HepG2 (cell line): ENCODE results near the gene LDB2. TPM values are rescaled to one million over a fixed set of nuclear protein-coding genes. Genes with fewer than 3 reads are reported as not detected.

ENCODE experiments used
- ATAC-seq: fragments of 200-7000 bp; cut with Tn5 transposase; 3 replicates; pipeline ENCODE4 v1.9.1; 2020; ENCODE audit warnings: mild to moderate bottlenecking, moderate library complexity
- BruUV-seq: library from RNA; stranded (reverse); fragments of 400-500 nt; replicated peaks from 2 replicates; lab custom pipeline; 2021; lab: Mats Ljungman, UMichigan
- CTCF ChIA-PET: fragments of 300-600 bp; formaldehyde crosslinking; extraction: SDS; loops from one replicate; lab custom pipeline; 2021; ENCODE audit warnings: low total read pairs, inconsistent platforms, low intra/inter-chr PET ratio; lab: Yijun Ruan, JAX
- POLR2A ChIA-PET: fragments of 350-600 bp; sonication (Branson Sonifier 250); formaldehyde crosslinking; loops from one replicate; lab custom pipeline; 2020; ENCODE audit warnings: antibody characterized with exemption, inconsistent platforms; lab: Yijun Ruan, JAX
- DNase-seq: peaks from one replicate; pipeline ENCODE4 v3.0.0-alpha.2; 2015; ENCODE audit warnings: low spot score
- FAIRE-seq: peaks from 3 replicates; lab custom pipeline; 2011; peaks lifted over from hg19 to GRCh38; lab: Jason Lieb, UNC
- H2AFZ ChIP-seq: one replicate; pipeline ENCODE4 v1.6.1; 2011; ENCODE audit warnings: low read length, inconsistent platforms
- H3K27ac ChIP-seq: fragments of 300-600 bp; 3 replicates; pipeline ENCODE4 v1.8.0; 2011; ENCODE audit warnings: mixed run types, mild to moderate bottlenecking, mixed read lengths, low read length, inconsistent platforms; ENCODE audit not compliant: insufficient read depth; ENCODE audit errors: extremely low read length
- H3K27me3 ChIP-seq, 2 experiments: fragments of 200-600 bp in 1 of 2; 2 replicates in 1 of 2; 3 replicates in 1 of 2; pipeline versions ENCODE4 v1.6.0 to v1.8.0; 2011; ENCODE audit warnings: low read length in 2 of 2, mild to moderate bottlenecking in 2 of 2, moderate library complexity in 2 of 2, inconsistent platforms in 1 of 2; ENCODE audit not compliant: insufficient read depth in 2 of 2, control insufficient read depth in 1 of 2
- H3K36me3 ChIP-seq, 2 experiments: fragments of 200-600 bp in 1 of 2; replicated peaks in 1 of 2; 2 replicates in 1 of 2; 3 replicates in 1 of 2; pipeline versions ENCODE4 v1.5.1 to v1.8.0; 2011; ENCODE audit warnings: low read length in 2 of 2, inconsistent platforms in 1 of 2; ENCODE audit not compliant: insufficient read depth in 2 of 2, control insufficient read depth in 1 of 2
- H3K4me1 ChIP-seq: 2 replicates; pipeline ENCODE4 v1.5.1; 2012; ENCODE audit warnings: low read length, inconsistent platforms; ENCODE audit not compliant: insufficient read depth
- H3K4me2 ChIP-seq: 2 replicates; pipeline ENCODE4 v1.6.0; 2011; ENCODE audit warnings: low read depth, low read length, inconsistent platforms
- H3K4me3 ChIP-seq, 3 experiments: fragments of 200-600 bp in 1 of 3; sonication (generic), shearing (Covaris generic) in 1 of 3; replicated peaks in 1 of 3; 2 replicates each; pipeline ENCODE4 v1.5.1; 2011 to 2016; ENCODE audit warnings: low read length in 3 of 3, inconsistent platforms in 2 of 3, low read depth in 2 of 3, mild to moderate bottlenecking in 2 of 3, control low read depth in 1 of 3, mixed read lengths in 1 of 3; ENCODE audit not compliant: insufficient read depth in 1 of 3
- H3K79me2 ChIP-seq: one replicate; pipeline ENCODE4 v1.6.1; 2011; ENCODE audit warnings: low read length, inconsistent platforms; ENCODE audit not compliant: insufficient read depth
- H3K9ac ChIP-seq: 2 replicates; pipeline ENCODE4 v1.6.0; 2011; ENCODE audit warnings: mild to moderate bottlenecking, low read depth, low read length, inconsistent platforms; ENCODE audit not compliant: insufficient read depth
- H3K9me3 ChIP-seq: 2 replicates; pipeline ENCODE4 v1.5.1; 2012; ENCODE audit warnings: mild to moderate bottlenecking, low read length
- H4K20me1 ChIP-seq: 2 replicates; pipeline ENCODE4 v1.6.0; 2011; ENCODE audit warnings: inconsistent platforms, mild to moderate bottlenecking, low read length, moderate library complexity; ENCODE audit not compliant: insufficient read depth
- CCAR2 ChIP-seq: fragments of 200-400 bp; formaldehyde crosslinking; optimal IDR thresholded peaks from 2 replicates; pipeline ENCODE3; 2018; ENCODE audit warnings: low read depth, mild to moderate bottlenecking, low read length, moderate library complexity
- KLF16 ChIP-seq, 2 experiments: sonication (generic) in 1 of 2; formaldehyde crosslinking in 1 of 2; IDR thresholded peaks; 2 replicates each; pipeline versions ENCODE4 v1.6.1 to v1.8.0; 2016 to 2023; ENCODE audit warnings: missing genetic modification reagents in 2 of 2, missing compliant biosample characterization in 1 of 2
- PATZ1 ChIP-seq: sonication (generic); formaldehyde crosslinking; IDR thresholded peaks from 2 replicates; pipeline ENCODE4 v1.4.0; 2020; ENCODE audit warnings: missing genetic modification reagents
- SRF ChIP-seq: IDR thresholded peaks from 2 replicates; pipeline ENCODE4 v1.6.1; 2011; ENCODE audit warnings: mild to moderate bottlenecking, low read depth, low read length, moderate library complexity
- STAT6 ChIP-seq: sonication (generic); formaldehyde crosslinking; IDR thresholded peaks from 2 replicates; pipeline ENCODE4 v1.4.0; 2020; ENCODE audit warnings: missing genetic modification reagents, mild to moderate bottlenecking, borderline replicate concordance
- ZMYM2 ChIP-seq: sonication (generic); formaldehyde crosslinking; IDR thresholded peaks from 2 replicates; pipeline ENCODE4 v1.8.0; 2022; ENCODE audit warnings: mild to moderate bottlenecking, missing genetic modification reagents
- ZNF317 ChIP-seq: sonication (generic); formaldehyde crosslinking; IDR thresholded peaks from 2 replicates; pipeline ENCODE4 v1.5.0; 2020; ENCODE audit warnings: mild to moderate bottlenecking, missing genetic modification reagents
- ZNF782 ChIP-seq: sonication (generic); formaldehyde crosslinking; IDR thresholded peaks from 2 replicates; pipeline ENCODE4 v1.4.0; 2020; ENCODE audit warnings: missing genetic modification reagents, mild to moderate bottlenecking, borderline replicate concordance
- WGBS: methylation state at CpG from one replicate; pipeline ENCODE4 v1.1.6; 2017; ENCODE audit warnings: low lambda C conversion rate; 5-methylcytosine and 5-hydroxymethylcytosine counted together
- in situ Hi-C: cut with HindIII; loops from 2 replicates; pipeline ENCODE4 v1.10.0; 2017; ENCODE audit warnings: low pct_unique_long_range_greater_than_20kb; ENCODE audit not compliant: extremely low pct_ligation_motif_present
- intact Hi-C: fragments of 100-400 bp; cut with micrococcal nuclease; formaldehyde crosslinking; loops from one replicate; pipeline ENCODE4 v1.10.0; 2022; ENCODE audit not compliant: unreplicated experiment
- polyA plus RNA-seq, 8 experiments: library from polyadenylated mRNA; depleted of rRNA in 3 of 8; stranded (reverse) in 7 of 8; unstranded in 1 of 8; fragments of >200 nt; fragmentation: Illumina TruSeq in 4 of 8; extraction: Trizol in 4 of 8; gene quantifications; 2 replicates each; pipeline versions ENCODE4 v1.2.1 to v1.2.3, GENCODE V29; 2011 to 2016; ENCODE audit warnings: low read depth in 4 of 8, missing spikeins in 1 of 8, mixed read lengths in 1 of 8; ENCODE audit not compliant: insufficient read depth in 1 of 8
- total RNA-seq, 5 experiments: library from RNA; depleted of rRNA; stranded (reverse); fragments of >200 nt; fragmentation: Illumina TruSeq; extraction: Trizol; gene quantifications; 2 replicates each; pipeline ENCODE4 v1.2.3, GENCODE V29; 2016; ENCODE audit warnings: low read depth in 1 of 5

Gene LDB2
- total and polyA plus RNA-seq, 2 of the 13 experiments (the other 11 are each of a cell fraction or from before 2014, with no cell fraction given) = not detected

GRCh38 chr4:16836324-16836723, 62.1 kb downstream of the LDB2 start:
- in situ Hi-C loops (no loop called here), intact Hi-C loops (loop anchor here (1.0 kb wide), 1 partner anchor 12 kb away; no protein-coding TSS in a partner anchor)
- H4K20me1 ChIP-seq = no peaks in the 10 kb centered on the region
- no peak for FAIRE-seq
- H3K9me3 ChIP-seq = no peaks in the 10 kb centered on the region
- no peaks in the 10 kb centered on the region for H3K36me3 ChIP-seq
- peak overlapping the region; percentile 62 for H3K4me2 ChIP-seq
- no TSS peak for BruUV-seq
- no peak for TF ChIP-seq ZNF782 (CRISPR knock-in tag)
- TF ChIP-seq SRF = 0 out of 2 replicates have a peak, but pooled peaks have one; percentile 48
- no peak for TF ChIP-seq STAT6
- TF ChIP-seq PATZ1 = no peak
- no peak for TF ChIP-seq CCAR2
- TF ChIP-seq ZMYM2 = 0 out of 2 replicates have a peak, but pooled peaks have one; percentile 17
- TF ChIP-seq ZNF317 (CRISPR knock-in tag) = peak; percentile 77; the same call in 1 of the 2 replicates
- TF ChIP-seq KLF16 (CRISPR knock-in tag; IDR thresholded peaks at IDR 0.05) = no peak
- no peaks in the 10 kb centered on the region for H3K27me3 ChIP-seq
- H2AFZ ChIP-seq = peak overlapping the region; percentile 32
- H3K4me3 ChIP-seq = 0 out of 6 replicates have a peak overlapping the region, but pooled peaks of 1 of the 3 experiments have one; percentile 8
- ChIA-PET POLR2A (interaction anchor here (0.5 to 1.7 kb wide), 5 partner anchors 9 to 1184 kb away, joined by 3 to 13 read pairs (median 3); no protein-coding TSS in a partner anchor), CTCF (no interaction called here)
- H3K9ac ChIP-seq = 0 out of 2 replicates have a peak overlapping the region, but pooled peaks have one; percentile 13
- peak; percentile 15 for ATAC-seq
- H3K4me1 ChIP-seq = peaks cover 69% of the 10 kb centered on the region
- peak overlapping the region; percentile 79 for H3K27ac ChIP-seq
- no peaks in the 10 kb centered on the region for H3K79me2 ChIP-seq
- WGBS = 57% methylated on average over 2 of the region's 2 CpGs
- DNase-seq = no peak
